ENCODE measurements around the gene NUAK1.

Gene NUAK1

DNA sequence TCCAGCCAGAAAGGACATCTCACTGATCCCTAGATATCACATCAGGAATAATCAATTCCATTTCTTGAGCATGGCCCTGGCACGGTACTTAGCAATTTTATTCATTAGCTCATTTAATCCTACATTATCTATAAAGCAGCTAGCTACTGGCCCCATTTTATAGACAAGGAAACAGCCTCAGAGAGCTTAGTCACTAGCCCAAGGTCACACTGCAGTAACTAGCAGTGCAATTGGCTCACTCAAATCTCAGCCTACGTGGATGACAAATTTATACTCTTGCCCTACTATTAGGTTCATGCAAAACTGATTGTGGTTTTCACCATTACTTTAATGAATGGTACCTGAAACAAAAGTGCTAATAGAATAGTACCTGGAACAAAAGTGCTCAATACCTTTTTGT lies 41.7 kb downstream of the NUAK1 start:
- ChIA-PET POLR2A (interaction anchor here (1.4 kb wide), 1 partner anchor 10 kb away, joined by 3 read pairs; no protein-coding TSS in a partner anchor), CTCF (no interaction called here)
- DNase-seq (ENCODE audit: low read depth, low spot score), result no peak
- TF ChIP-seq, protein P1, sequence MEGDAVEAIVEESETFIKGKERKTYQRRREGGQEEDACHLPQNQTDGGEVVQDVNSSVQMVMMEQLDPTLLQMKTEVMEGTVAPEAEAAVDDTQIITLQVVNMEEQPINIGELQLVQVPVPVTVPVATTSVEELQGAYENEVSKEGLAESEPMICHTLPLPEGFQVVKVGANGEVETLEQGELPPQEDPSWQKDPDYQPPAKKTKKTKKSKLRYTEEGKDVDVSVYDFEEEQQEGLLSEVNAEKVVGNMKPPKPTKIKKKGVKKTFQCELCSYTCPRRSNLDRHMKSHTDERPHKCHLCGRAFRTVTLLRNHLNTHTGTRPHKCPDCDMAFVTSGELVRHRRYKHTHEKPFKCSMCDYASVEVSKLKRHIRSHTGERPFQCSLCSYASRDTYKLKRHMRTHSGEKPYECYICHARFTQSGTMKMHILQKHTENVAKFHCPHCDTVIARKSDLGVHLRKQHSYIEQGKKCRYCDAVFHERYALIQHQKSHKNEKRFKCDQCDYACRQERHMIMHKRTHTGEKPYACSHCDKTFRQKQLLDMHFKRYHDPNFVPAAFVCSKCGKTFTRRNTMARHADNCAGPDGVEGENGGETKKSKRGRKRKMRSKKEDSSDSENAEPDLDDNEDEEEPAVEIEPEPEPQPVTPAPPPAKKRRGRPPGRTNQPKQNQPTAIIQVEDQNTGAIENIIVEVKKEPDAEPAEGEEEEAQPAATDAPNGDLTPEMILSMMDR (IDR thresholded peaks at IDR 0.05; ENCODE audit: insufficient read depth, low read length, missing control alignments), result no peak
- no peak overlapping the region for H3K4me3 ChIP-seq (ENCODE audit: low read depth, low read length)

DNA sequence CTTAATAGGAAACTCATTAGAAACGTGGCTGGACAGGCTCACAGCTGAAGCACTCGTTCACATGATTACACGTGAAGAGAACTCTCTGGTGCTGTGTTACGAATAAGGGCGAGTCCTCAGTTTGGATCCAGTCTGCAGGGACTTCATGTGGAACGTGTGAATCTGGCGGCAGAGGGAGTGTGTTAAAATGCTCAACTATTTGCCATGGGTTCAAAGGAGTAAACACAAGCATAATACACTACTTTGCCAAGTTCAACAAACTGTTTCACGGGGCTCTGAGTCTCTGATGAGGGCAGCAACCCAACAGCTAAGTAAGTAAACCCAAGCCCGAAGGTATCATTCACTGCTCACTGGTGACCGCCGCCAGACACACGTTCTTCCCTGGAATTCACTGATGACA lies 42.4 kb downstream of the NUAK1 start:
- ChIA-PET CTCF (no interaction called here), POLR2A (interaction anchor here (1.0 to 1.4 kb wide), 2 partner anchors 11 to 48 kb away, joined by 3 read pairs; no protein-coding TSS in a partner anchor)
- no peak overlapping the region for H3K4me3 ChIP-seq (ENCODE audit: low read depth, low read length)
- no peak for DNase-seq (ENCODE audit: low read depth, low spot score)
- TF ChIP-seq, protein P1 (IDR thresholded peaks at IDR 0.05; ENCODE audit: insufficient read depth, low read length, missing control alignments), result no peak

- POLR2A ChIA-PET, result no interaction called here
Observed at GRCh38 chr12:106094304-106094703, 44.5 kb downstream of the NUAK1 start.

GRCh38 chr12:106093246-106093645 lies 45.5 kb downstream of the NUAK1 start:
- ChIA-PET POLR2A (no interaction called here), CTCF (interaction anchor here (0.9 to 1.0 kb wide), 2 partner anchors 15 to 388 kb away, joined by 3 read pairs; no protein-coding TSS in a partner anchor)
- TF ChIP-seq, protein P1 (IDR thresholded peaks at IDR 0.05; ENCODE audit: insufficient read depth, low read length, missing control alignments), result no peak
- H3K4me3 ChIP-seq (ENCODE audit: low read depth, low read length), result no peak overlapping the region
- no peak for DNase-seq (ENCODE audit: low read depth, low spot score)

More at GRCh38 chr12:106094304-106094703, 44.5 kb downstream of the NUAK1 start:
- DNase-seq (ENCODE audit: low read depth, low spot score), result no peak
- CTCF ChIA-PET, result no interaction called here
- TF ChIP-seq, protein P1 (IDR thresholded peaks at IDR 0.05; ENCODE audit: insufficient read depth, low read length, missing control alignments), result no peak
- H3K4me3 ChIP-seq (ENCODE audit: low read depth, low read length), result no peak overlapping the region

- TF ChIP-seq, protein P1 (IDR thresholded peaks at IDR 0.05; ENCODE audit: insufficient read depth, low read length, missing control alignments), result no peak
- no peak for DNase-seq (ENCODE audit: low read depth, low spot score)
- no peak overlapping the region for H3K4me3 ChIP-seq (ENCODE audit: low read depth, low read length)
- ChIA-PET CTCF (interaction anchor here (1.0 to 1.4 kb wide), 3 partner anchors 12 to 46 kb away, joined by 3 to 6 read pairs (median 5); no protein-coding TSS in a partner anchor), POLR2A (interaction anchor here (1.0 to 1.3 kb wide), 2 partner anchors 18 to 45 kb away, joined by 3 to 6 read pairs; no protein-coding TSS in a partner anchor)
Observed at GRCh38 chr12:106091446-106091820, 47.3 kb downstream of the NUAK1 start.

GRCh38 chr12:106090591-106091445 lies 47.9 kb downstream of the NUAK1 start:
- peak; percentile 80 for DNase-seq (ENCODE audit: low read depth, low spot score)
- ChIA-PET CTCF (interaction anchor here (1.0 to 2.4 kb wide), 4 partner anchors 11 to 46 kb away, joined by 3 to 15 read pairs (median 6); no protein-coding TSS in a partner anchor), POLR2A (interaction anchor here (1.0 to 1.3 kb wide), 2 partner anchors 19 to 46 kb away, joined by 3 to 6 read pairs; no protein-coding TSS in a partner anchor)
- TF ChIP-seq, protein P1 (IDR thresholded peaks at IDR 0.05; ENCODE audit: insufficient read depth, low read length, missing control alignments), result no peak
- H3K4me3 ChIP-seq (ENCODE audit: low read depth, low read length), result no peak overlapping the region

Measured in AG04449 (cell line).